ENCODE results near the gene TSPAN1. TPM values are rescaled to one million over a fixed set of nuclear protein-coding genes. Genes with fewer than 3 reads are reported as not detected.
A peak's percentile ranks its signal among the peaks of the same experiment; 100 is the strongest.

TSPAN1 gene
- total and polyA plus RNA-seq, 2 of the 13 experiments (the other 11 are each of a cell fraction or from before 2014, with no cell fraction given): 1.7 to 2.9 TPM

GRCh38 chr1:46179138-46180081 is 4.5 kb downstream of the TSPAN1 start:
- POLR2A ChIA-PET: no interaction called here
- peak; percentile 78 for DNase-seq (ENCODE audit: low spot score)
- Histone ChIP-seq H3K4me3 (replicated peaks in 1 of 3; ENCODE audit: insufficient read depth in 1 of 3, low read depth in 2 of 3, low read length in 3 of 3) (no peak overlapping the region), H3K9me3 (ENCODE audit: low read length) (no peaks in the 10 kb centered on the region), H3K27me3 (ENCODE audit: control insufficient read depth in 1 of 2, insufficient read depth in 2 of 2, low read length in 2 of 2) (peaks cover 0 to 3% of the 10 kb centered on the region in 2 experiments; a peak in 1 of 5 replicates), H3K36me3 (replicated peaks in 1 of 2; ENCODE audit: control insufficient read depth in 1 of 2, insufficient read depth in 2 of 2, low read length in 2 of 2) (no peaks in the 10 kb centered on the region), H2AFZ (ENCODE audit: low read length) (no peak overlapping the region), H3K79me2 (ENCODE audit: insufficient read depth, low read length) (no peaks in the 10 kb centered on the region), H4K20me1 (ENCODE audit: insufficient read depth, low read length) (no peaks in the 10 kb centered on the region), H3K4me2 (ENCODE audit: low read depth, low read length) (peak overlapping the region; percentile 51), H3K9ac (ENCODE audit: insufficient read depth, low read depth, low read length) (no peak overlapping the region), H3K4me1 (ENCODE audit: insufficient read depth, low read length) (peaks cover 67% of the 10 kb centered on the region), H3K27ac (ENCODE audit: extremely low read length, insufficient read depth, low read length) (no peak overlapping the region)
- CTCF ChIA-PET (ENCODE audit: low intra/inter-chr PET ratio, low total read pairs): interaction anchor here (3.2 to 4.9 kb wide), 2 partner anchors 44 to 142 kb away, joined by 43 to 88 read pairs; no protein-coding TSS in a partner anchor
- intact Hi-C loops (cut with micrococcal nuclease; ENCODE audit: unreplicated experiment) (loop anchor here (1.0 to 5.0 kb wide), 5 partner anchors 19 to 493 kb away; partner anchors contain the start of genes GPBP1L1 and POMGNT1), in situ Hi-C loops (cut with HindIII; ENCODE audit: extremely low pct_ligation_motif_present, low pct_unique_long_range_greater_than_20kb) (loop anchor here (5.0 kb wide), 2 partner anchors 43 to 142 kb away; no protein-coding TSS in a partner anchor)
- no TSS peak for BruUV-seq (replicated peaks)
- peak; percentile 80 for ATAC-seq
- peak; percentile 75 for FAIRE-seq
- 3% methylated on average over 10 of the region's 10 CpGs for WGBS (ENCODE audit: low lambda C conversion rate)
- no peak for TF ChIP-seq BRCA1 (CRISPR knock-in tag; IDR thresholded peaks at IDR 0.05)
- TF ChIP-seq MYNN (CRISPR knock-in tag; IDR thresholded peaks at IDR 0.05; ENCODE audit: low read depth): peak; percentile 79; the same call in 1 of the 2 replicates
- TF ChIP-seq ZBTB46 (CRISPR knock-in tag; IDR thresholded peaks at IDR 0.05; ENCODE audit: borderline replicate concordance): no peak
- no peak for TF ChIP-seq TFE3 (CRISPR knock-in tag; IDR thresholded peaks at IDR 0.05)
- TF ChIP-seq ZBTB10 (CRISPR knock-in tag; IDR thresholded peaks at IDR 0.05; ENCODE audit: borderline replicate concordance): no peak
- TF ChIP-seq TCF7L2 (IDR thresholded peaks at IDR 0.05; ENCODE audit: low read depth, low read length): no peak
- TF ChIP-seq MEF2D (CRISPR knock-in tag; IDR thresholded peaks at IDR 0.05): no peak
- peak; percentile 77; the same call in 1 of the 2 replicates for TF ChIP-seq ZNF205 (CRISPR knock-in tag; IDR thresholded peaks at IDR 0.05)
- no peak for TF ChIP-seq JUND (CRISPR knock-in tag; IDR thresholded peaks at IDR 0.05)
- no peak for TF ChIP-seq ZNF280B (CRISPR knock-in tag; IDR thresholded peaks at IDR 0.05; ENCODE audit: borderline replicate concordance)

All from HepG2 (cell line).